Measurements from ENCODE around the gene MSH6.
"Not testable (repeated sequence)": the region's sequence is repeated elsewhere in the genome, so short reads cannot be mapped to it uniquely, and the experiment has no call there.

Gene MSH6

DNA sequence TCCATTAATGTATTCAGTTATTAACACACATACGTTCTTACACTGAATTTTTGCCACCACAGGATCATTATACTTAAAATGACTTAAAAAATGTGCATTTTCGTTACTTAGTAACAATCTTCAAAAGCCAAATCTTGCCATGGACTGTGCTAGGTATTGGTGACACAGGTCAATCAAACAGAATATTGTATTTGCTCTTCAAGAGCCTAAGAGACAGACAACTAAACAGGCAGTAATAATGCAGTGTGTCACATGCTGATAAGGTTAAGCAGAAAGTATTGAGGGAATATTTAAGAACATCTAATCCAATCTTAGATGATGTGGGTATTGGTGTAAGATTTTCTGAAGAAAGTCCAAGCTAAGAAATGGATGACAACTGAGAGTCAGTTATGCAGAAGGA is 66.4 kb downstream of the MSH6 start:
- DNase-seq: no peak

DNA sequence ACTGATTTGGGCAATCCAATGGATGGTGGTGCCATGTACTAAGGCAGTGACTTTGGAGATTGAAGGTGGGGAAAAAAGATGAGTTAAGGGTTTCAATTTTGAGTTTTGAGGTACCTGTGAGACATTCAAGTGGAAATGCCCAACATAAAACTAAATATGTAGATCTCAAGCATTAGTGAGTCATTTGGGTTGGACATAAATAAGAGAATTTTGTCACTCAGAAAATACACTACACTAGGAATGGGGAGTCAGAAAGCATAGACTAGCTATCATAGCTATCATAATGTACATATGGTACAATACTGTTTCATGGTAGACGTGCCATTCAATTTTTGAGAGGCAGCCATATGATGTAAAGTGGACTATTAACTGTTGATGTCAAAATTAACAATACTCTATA is 67.3 kb downstream of the MSH6 start:
- no peak for DNase-seq

- DNase-seq: not testable (repeated sequence)
These were observed 70.3 kb downstream of the MSH6 start for GRCh38 chr2:47853067-47853777.

All from CD4-positive, alpha-beta T cell treated with Interleukin-1 beta for 1 hour (primary cell).